ENCODE data around the gene SH3RF3. TPM values are rescaled to one million over a fixed set of nuclear protein-coding genes. Genes with fewer than 3 reads are reported as not detected.

The SH3RF3 gene
- total RNA-seq, 1 experiment from 2014 or later: not detected

GRCh38 chr2:109387221-109387735, 258.3 kb downstream of the SH3RF3 start:
- intact Hi-C loops (cut with micrococcal nuclease): no loop called here
- no TSS peak for BruUV-seq (replicated peaks)
- Histone ChIP-seq H3K9me3 (ENCODE audit: control insufficient read depth in 1 of 2, insufficient read depth in 1 of 2, low read depth in 1 of 2, low read length in 2 of 2) (no peaks in the 10 kb centered on the region), H3K79me2 (ENCODE audit: insufficient read depth, low read length) (no peaks in the 10 kb centered on the region), H3K4me3 (replicated peaks in 1 of 2; ENCODE audit: low read depth in 1 of 2, low read length in 2 of 2) (no peak overlapping the region), H2AFZ (ENCODE audit: low read depth, low read length, poor library complexity, severe bottlenecking) (no peak overlapping the region), H3K9ac (ENCODE audit: low read length) (no peak overlapping the region), H3K27ac (ENCODE audit: low read depth, low read length) (no peak overlapping the region), H3K36me3 (ENCODE audit: control insufficient read depth in 1 of 2, insufficient read depth in 2 of 2, low read length in 2 of 2) (no peaks in the 10 kb centered on the region), H3K4me2 (ENCODE audit: low read length) (no peak overlapping the region), H3K4me1 (ENCODE audit: control insufficient read depth in 1 of 2, insufficient read depth in 2 of 2, low read length in 2 of 2) (no peaks in the 10 kb centered on the region; a peak in 1 of 4 replicates), H4K20me1 (ENCODE audit: insufficient read depth) (no peaks in the 10 kb centered on the region), H3K9me2 (ENCODE audit: insufficient read depth) (no peaks in the 10 kb centered on the region), H3K27me3 (ENCODE audit: insufficient read depth, low read length) (no peaks in the 10 kb centered on the region)
- ChIA-PET POLR2A (no interaction called here), RAD21 (ENCODE audit: low non-redundant PET in 1 of 2, low total read pairs in 2 of 2, uncharacterized antibody in 2 of 2, unreplicated experiment in 2 of 2) (no interaction called here), CTCF (no interaction called here)
- no peak for ATAC-seq
- DNase-seq (ENCODE audit: low read depth, low spot score): no peak
- TF ChIP-seq SP1 (IDR thresholded peaks at IDR 0.05; ENCODE audit: low read depth) (no peak), ZBTB33 (IDR thresholded peaks at IDR 0.05; ENCODE audit: extremely low read depth, insufficient replicate concordance, low read length) (no peak), POLR2AphosphoS5 (IDR thresholded peaks at IDR 0.05; ENCODE audit: low read depth, low read length) (no peak), MAX (IDR thresholded peaks at IDR 0.05) (no peak), EGR1 (IDR thresholded peaks at IDR 0.05; ENCODE audit: low read depth) (no peak), ELF1 (IDR thresholded peaks at IDR 0.05; ENCODE audit: borderline replicate concordance, low read depth) (no peak), RAD21 (IDR thresholded peaks at IDR 0.05; ENCODE audit: low read depth) (no peak), YY1 (IDR thresholded peaks at IDR 0.05; ENCODE audit: extremely low read depth, insufficient replicate concordance, low read depth, low read length) (no peak), ZFX (IDR thresholded peaks at IDR 0.05) (no peak), FOSL1 (IDR thresholded peaks at IDR 0.05; ENCODE audit: low read depth) (no peak), SIN3A (IDR thresholded peaks at IDR 0.05; ENCODE audit: low read depth) (no peak), CEBPB (IDR thresholded peaks at IDR 0.05; ENCODE audit: low read depth) (no peak), ATF3 (IDR thresholded peaks at IDR 0.05) (no peak), EZH2phosphoT487 (IDR thresholded peaks at IDR 0.05; ENCODE audit: borderline replicate concordance) (no peak), ZNF274 (IDR thresholded peaks at IDR 0.05; ENCODE audit: low read depth, low read length) (no peak), POLR2A (IDR thresholded peaks at IDR 0.05; ENCODE audit: borderline replicate concordance, extremely low read depth, insufficient read depth, insufficient read length) (no peak), SRF (IDR thresholded peaks at IDR 0.05; ENCODE audit: low read depth) (no peak), TCF7L2 (IDR thresholded peaks at IDR 0.05; ENCODE audit: borderline replicate concordance, extremely low read depth, insufficient read depth, insufficient read length) (no peak)

Data from HCT116 (cell line).